SK-N-MC (cell line): Measurements from ENCODE around the gene DEPDC1.

Source experiments
- EZH2 ChIP-seq: fragments of 200-600 bp; sonication (generic); IDR thresholded peaks from one replicate; pipeline ENCODE4 v1.6.1; 2017; ENCODE audit warnings: antibody characterized with exemption
- POLR2AphosphoS5 ChIP-seq: IDR thresholded peaks from 2 replicates; pipeline ENCODE4 v1.6.1; 2012; ENCODE audit warnings: mild to moderate bottlenecking, low read depth, low read length, borderline replicate concordance

DNA sequence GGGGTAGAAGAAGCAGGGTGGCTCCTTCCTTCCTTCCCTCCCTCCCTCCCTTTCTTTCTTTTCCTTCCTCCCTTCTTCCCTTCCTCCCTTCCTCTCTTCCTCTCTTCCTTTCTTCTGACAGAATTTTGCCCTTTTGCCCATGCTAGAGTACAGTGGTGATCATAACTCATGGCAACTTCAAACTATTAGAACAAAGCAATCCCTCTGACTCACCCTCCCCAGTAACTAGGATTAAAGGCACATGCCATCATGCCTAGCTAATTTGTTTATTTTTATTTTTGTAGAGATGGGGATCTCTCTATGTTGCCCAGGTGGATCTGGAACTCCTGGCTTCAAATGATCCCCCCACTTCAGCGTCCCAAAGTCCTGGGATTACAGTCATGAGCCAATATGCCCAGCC, 37.1 kb downstream of the DEPDC1 start:
- no peak for TF ChIP-seq EZH2
- TF ChIP-seq POLR2AphosphoS5 = no peak
